Transverse colon (tissue), 4 donors: Measurements from ENCODE around the gene IFT122. TPM values are rescaled to one million over a fixed set of nuclear protein-coding genes. Genes with fewer than 3 reads are reported as not detected.

Experiments used
- DNase-seq: peaks from one replicate; pipeline ENCODE4 v3.0.0-alpha.2; 2019
- H3K27ac ChIP-seq, 4 donors: fragments of 200-600 bp; sonication (generic); 2 replicates each; pipeline ENCODE4 v1.5.1; 2016 to 2018; ENCODE audit warnings: inconsistent platforms in 4 of 4
- H3K27me3 ChIP-seq: fragments of 200-600 bp; sonication (generic); 2 replicates; pipeline ENCODE4 v1.5.1; 2017; ENCODE audit warnings: inconsistent platforms
- H3K36me3 ChIP-seq, 4 donors: fragments of 200-600 bp; sonication (generic); 2 replicates each; pipeline ENCODE4 v1.5.1; 2017 to 2019; ENCODE audit warnings: inconsistent platforms in 4 of 4
- H3K4me1 ChIP-seq, 4 donors: fragments of 200-600 bp; sonication (generic); 2 replicates each; pipeline ENCODE4 v1.5.1; 2017 to 2020; ENCODE audit warnings: inconsistent platforms in 4 of 4
- H3K4me3 ChIP-seq, 4 donors: fragments of 200-600 bp; sonication (generic); 1 replicate in 1 of 4; 2 replicates in 3 of 4; pipeline versions ENCODE4 v1.5.1 to v1.6.1; 2017 to 2019; ENCODE audit warnings: inconsistent platforms in 4 of 4
- H3K9me3 ChIP-seq, 2 donors: fragments of 200-600 bp; sonication (generic); 2 replicates each; pipeline ENCODE4 v1.5.1; 2017 to 2019; ENCODE audit warnings: inconsistent platforms in 2 of 2
- CTCF ChIP-seq, 5 experiments: fragments of 200-600 bp in 3 of 5; fragments of 450-650 bp in 2 of 5; sonication (generic) in 3 of 5; IDR thresholded peaks; 1 replicate in 2 of 5; 2 replicates in 3 of 5; pipeline ENCODE4 v1.5.1; 2016 to 2017; ENCODE audit warnings: antibody characterized with exemption in 5 of 5, inconsistent platforms in 3 of 5, mild to moderate bottlenecking in 2 of 5, moderate library complexity in 1 of 5
- EP300 ChIP-seq: sonication (generic); formaldehyde crosslinking; IDR thresholded peaks from one replicate; pipeline ENCODE4 v1.6.1; 2017; ENCODE audit warnings: antibody characterized with exemption, low read depth
- POLR2A ChIP-seq: fragments of 450-650 bp; IDR thresholded peaks from one replicate; pipeline ENCODE4 v1.6.1; 2016; ENCODE audit warnings: antibody characterized with exemption, mild to moderate bottlenecking, moderate library complexity
- POLR2AphosphoS5 ChIP-seq, 3 donors: sonication (generic); formaldehyde crosslinking; IDR thresholded peaks; one replicate each; pipeline ENCODE4 v1.6.1; 2016; ENCODE audit warnings: antibody characterized with exemption in 3 of 3
- WGBS, 2 donors: methylation state at CpG; one replicate each; pipeline ENCODE4 v1.1.5; 2018; ENCODE audit warnings: low coverage in 1 of 2; 5-methylcytosine and 5-hydroxymethylcytosine counted together
- in situ Hi-C, 4 donors: fragments of 200-750 bp; cut with MboI; loops; one replicate each; pipeline versions ENCODE4 v1.15.0 to v1.15.1; 2017; ENCODE audit warnings: low sequenced_read_pairs in 3 of 4, low pct_ligation_motif_present in 1 of 4, low pct_unique_long_range_greater_than_20kb in 1 of 4
- intact Hi-C: fragments of 100-400 bp; cut with DNase I; formaldehyde crosslinking; loops from one replicate; pipeline ENCODE4 v1.15.1; 2023; ENCODE audit warnings: low total_unique reads
- total RNA-seq, 4 donors: library from RNA; depleted of rRNA; stranded (reverse); fragments of >200 nt; gene quantifications; one replicate each; pipeline ENCODE4 v1.1.0, GENCODE V29; 2016

Gene IFT122
- total RNA-seq, 4 donors from 2014 or later = 15.0 to 77.6 (median 16.7) TPM

DNA sequence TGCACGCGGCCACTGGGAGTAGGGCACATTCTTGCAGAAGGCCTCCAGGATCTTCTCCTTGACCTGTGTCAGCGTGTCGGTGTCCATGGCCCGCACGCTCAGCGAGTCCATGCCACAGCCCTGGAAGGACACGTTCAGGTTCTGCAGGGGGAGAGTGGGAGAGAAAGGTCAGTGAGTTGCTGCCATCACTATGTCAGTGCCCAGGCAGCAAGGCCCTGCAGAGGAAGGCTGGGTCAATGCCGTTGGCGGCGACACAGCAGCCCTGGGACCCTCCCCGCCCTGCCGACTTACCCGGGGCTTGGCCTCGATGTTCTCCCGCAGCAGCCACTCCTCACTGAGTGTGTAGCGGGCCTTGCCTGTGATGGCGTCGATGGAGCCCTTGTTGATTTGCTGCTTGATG is 122.8 kb downstream of the IFT122 start:
- H3K4me3 ChIP-seq = no peak overlapping the region
- no peaks in the 10 kb centered on the region for H3K27me3 ChIP-seq
- in situ Hi-C loops (no loop called here), intact Hi-C loops (no loop called here)
- TF ChIP-seq CTCF (IDR thresholded peaks at IDR 0.05) (no peak), POLR2A (no peak), POLR2AphosphoS5 (IDR thresholded peaks at IDR 0.05) (no peak), EP300 (no peak)
- no peaks in the 10 kb centered on the region for H3K9me3 ChIP-seq
- WGBS, 2 donors = 92 to 93% methylated on average over 2 to 19 of the region's 19 CpGs
- no peaks in the 10 kb centered on the region for H3K36me3 ChIP-seq
- DNase-seq = no peak
- peaks cover 10 to 41% (median 21%) of the 10 kb centered on the region in 4 donors for H3K4me1 ChIP-seq
- no peak overlapping the region for H3K27ac ChIP-seq

DNA sequence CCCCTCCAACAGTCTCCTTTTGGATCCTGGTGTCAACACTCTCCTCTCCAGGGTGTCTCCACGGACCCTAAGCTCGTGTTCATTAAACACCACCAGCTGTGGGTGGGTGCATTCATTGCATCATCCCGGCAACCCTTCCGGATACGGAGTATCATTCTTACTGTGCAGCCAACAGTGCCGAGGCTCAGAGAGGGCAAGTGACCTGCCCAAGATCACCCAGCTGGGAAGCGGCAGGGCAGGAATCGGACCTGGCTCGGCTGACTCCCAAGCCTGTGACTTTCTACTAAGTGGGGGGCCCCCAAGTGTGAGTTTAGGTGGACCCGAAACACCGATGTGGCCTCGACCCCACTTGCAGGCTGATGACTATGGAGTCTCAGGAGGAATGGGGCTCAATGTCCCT is 123.3 kb downstream of the IFT122 start:
- TF ChIP-seq POLR2AphosphoS5 (IDR thresholded peaks at IDR 0.05) = no peak
- TF ChIP-seq CTCF (IDR thresholded peaks at IDR 0.05) = no peak
- TF ChIP-seq EP300 = no peak
- DNase-seq = no peak
- intact Hi-C loops = no loop called here
- WGBS, 2 donors = 95% methylated on average over 12 of the region's 12 CpGs; no CpG with 5 or more reads in 1 of the 2 donors
- Histone ChIP-seq H3K27me3 (no peaks in the 10 kb centered on the region), H3K27ac (peak overlapping the region in 1 of 4 donors; percentile 35), H3K4me1 (peaks cover 10 to 40% (median 18%) of the 10 kb centered on the region in 4 donors), H3K36me3 (no peaks in the 10 kb centered on the region), H3K9me3 (no peaks in the 10 kb centered on the region), H3K4me3 (no peak overlapping the region)
- in situ Hi-C loops = no loop called here

GRCh38 chr3:129563850-129564535 is 124.0 kb downstream of the IFT122 start:
- DNase-seq = no peak
- Histone ChIP-seq H3K36me3 (no peaks in the 10 kb centered on the region), H3K9me3 (no peaks in the 10 kb centered on the region), H3K4me3 (no peak overlapping the region), H3K27me3 (no peaks in the 10 kb centered on the region), H3K27ac (peak overlapping the region in 3 of 4 donors; percentile 8 to 35 (median 15)), H3K4me1 (peaks cover 10 to 33% (median 18%) of the 10 kb centered on the region in 4 donors)
- WGBS, 2 donors = 84% methylated on average over 8 of the region's 8 CpGs; no CpG with 5 or more reads in 1 of the 2 donors
- TF ChIP-seq EP300 (no peak), POLR2A (no peak), CTCF (IDR thresholded peaks at IDR 0.05) (no peak), POLR2AphosphoS5 (IDR thresholded peaks at IDR 0.05) (no peak)
- intact Hi-C loops (no loop called here), in situ Hi-C loops (no loop called here)

GRCh38 chr3:129564981-129565644 is 125.1 kb downstream of the IFT122 start:
- in situ Hi-C loops (no loop called here), intact Hi-C loops (no loop called here)
- no peaks in the 10 kb centered on the region for H3K36me3 ChIP-seq
- no peaks in the 10 kb centered on the region for H3K27me3 ChIP-seq
- H3K4me1 ChIP-seq = peaks cover 10 to 24% (median 18%) of the 10 kb centered on the region in 4 donors
- no peak for DNase-seq
- H3K4me3 ChIP-seq = no peak overlapping the region
- TF ChIP-seq POLR2AphosphoS5 (IDR thresholded peaks at IDR 0.05) = no peak
- no peak for TF ChIP-seq POLR2A
- TF ChIP-seq CTCF (IDR thresholded peaks at IDR 0.05) = no peak
- no peak for TF ChIP-seq EP300
- H3K9me3 ChIP-seq = no peaks in the 10 kb centered on the region
- WGBS, 2 donors = 89 to 100% methylated on average over 1 to 18 of the region's 21 CpGs
- no peak overlapping the region for H3K27ac ChIP-seq
